NB4 (cell line): ENCODE measurements around the gene BAHCC1.

Experiments
- MYC ChIP-seq: IDR thresholded peaks from 2 replicates; pipeline ENCODE4 v1.6.1; 2011; ENCODE audit warnings: low read depth, low read length
- POLR2A ChIP-seq: IDR thresholded peaks from 2 replicates; pipeline ENCODE4 v1.6.1; 2011; ENCODE audit warnings: mild to moderate bottlenecking; ENCODE audit not compliant: insufficient read length; ENCODE audit errors: extremely low read depth
- TF ChIP-seq, protein P1 (sequence below): IDR thresholded peaks from 2 replicates; pipeline ENCODE4 v1.6.1; 2011; ENCODE audit warnings: low read depth, low read length
- TF ChIP-seq, protein P2 (sequence below): IDR thresholded peaks from one replicate; pipeline ENCODE4 v1.5.1; 2012; ENCODE audit warnings: low read depth, low read length

DNA sequence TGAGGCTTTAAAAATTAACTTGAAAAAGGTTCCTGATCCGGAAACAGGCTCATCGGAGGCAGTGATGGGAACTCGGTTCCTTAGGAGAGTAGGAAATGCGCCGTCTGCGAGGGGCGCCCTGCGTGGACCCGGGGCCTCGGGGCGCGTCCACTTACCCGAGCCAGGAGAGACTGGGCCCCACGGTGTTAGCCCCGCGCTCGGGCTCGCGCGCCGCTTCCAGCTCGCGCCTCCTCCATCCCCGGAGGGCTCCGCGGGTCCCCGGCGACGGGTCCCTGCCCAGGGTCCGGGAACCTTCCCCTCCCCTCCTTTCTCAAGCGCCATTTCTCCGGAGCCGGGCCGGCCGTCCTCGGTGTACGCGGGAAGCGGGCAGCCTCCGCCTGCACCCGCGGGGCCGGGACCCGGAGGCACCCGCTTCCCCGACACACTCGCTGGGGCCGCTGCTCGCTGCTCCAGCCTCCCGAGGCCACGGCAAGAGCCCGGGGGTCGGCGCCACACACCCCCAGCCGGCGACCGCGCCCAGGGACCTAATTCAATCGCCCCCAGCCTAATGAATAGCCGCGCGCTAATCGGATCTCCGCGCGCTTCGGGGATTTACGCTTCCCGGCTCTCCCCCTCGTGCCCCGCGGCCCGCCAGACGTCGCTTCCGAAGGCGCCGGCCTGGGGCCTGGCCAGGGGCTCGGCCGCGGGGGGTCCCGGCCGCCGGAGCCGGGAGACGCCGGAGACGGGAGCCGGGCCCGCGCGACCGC, 2.2 kb upstream of the BAHCC1 start:
- TF ChIP-seq, protein P1, sequence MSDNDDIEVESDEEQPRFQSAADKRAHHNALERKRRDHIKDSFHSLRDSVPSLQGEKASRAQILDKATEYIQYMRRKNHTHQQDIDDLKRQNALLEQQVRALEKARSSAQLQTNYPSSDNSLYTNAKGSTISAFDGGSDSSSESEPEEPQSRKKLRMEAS, result no peak
- TF ChIP-seq, protein P2, sequence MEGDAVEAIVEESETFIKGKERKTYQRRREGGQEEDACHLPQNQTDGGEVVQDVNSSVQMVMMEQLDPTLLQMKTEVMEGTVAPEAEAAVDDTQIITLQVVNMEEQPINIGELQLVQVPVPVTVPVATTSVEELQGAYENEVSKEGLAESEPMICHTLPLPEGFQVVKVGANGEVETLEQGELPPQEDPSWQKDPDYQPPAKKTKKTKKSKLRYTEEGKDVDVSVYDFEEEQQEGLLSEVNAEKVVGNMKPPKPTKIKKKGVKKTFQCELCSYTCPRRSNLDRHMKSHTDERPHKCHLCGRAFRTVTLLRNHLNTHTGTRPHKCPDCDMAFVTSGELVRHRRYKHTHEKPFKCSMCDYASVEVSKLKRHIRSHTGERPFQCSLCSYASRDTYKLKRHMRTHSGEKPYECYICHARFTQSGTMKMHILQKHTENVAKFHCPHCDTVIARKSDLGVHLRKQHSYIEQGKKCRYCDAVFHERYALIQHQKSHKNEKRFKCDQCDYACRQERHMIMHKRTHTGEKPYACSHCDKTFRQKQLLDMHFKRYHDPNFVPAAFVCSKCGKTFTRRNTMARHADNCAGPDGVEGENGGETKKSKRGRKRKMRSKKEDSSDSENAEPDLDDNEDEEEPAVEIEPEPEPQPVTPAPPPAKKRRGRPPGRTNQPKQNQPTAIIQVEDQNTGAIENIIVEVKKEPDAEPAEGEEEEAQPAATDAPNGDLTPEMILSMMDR, result no peak
- TF ChIP-seq POLR2A (no peak), MYC (no peak)
